Measurements from ENCODE around the gene DPP10.

DNA sequence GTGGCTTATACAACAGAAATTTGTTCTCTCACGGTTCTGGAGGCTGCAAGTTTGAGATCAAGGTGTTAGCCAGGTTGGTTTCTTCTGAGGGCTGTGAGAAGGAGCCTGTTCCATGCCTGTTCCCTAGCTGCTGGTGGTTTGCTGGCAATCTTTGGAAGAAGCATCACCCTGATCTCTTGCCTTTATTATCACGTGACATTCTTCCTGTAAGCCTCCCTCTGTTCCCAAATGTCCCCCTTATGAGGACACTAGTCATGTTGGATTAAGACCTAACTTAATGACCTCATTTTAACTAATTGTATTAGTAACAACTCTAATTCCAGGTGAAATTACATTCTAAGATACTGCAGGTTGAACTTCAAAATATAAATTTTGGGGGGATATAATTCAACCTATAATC lies 135.2 kb downstream of the DPP10 start:
- TF ChIP-seq, protein P1, sequence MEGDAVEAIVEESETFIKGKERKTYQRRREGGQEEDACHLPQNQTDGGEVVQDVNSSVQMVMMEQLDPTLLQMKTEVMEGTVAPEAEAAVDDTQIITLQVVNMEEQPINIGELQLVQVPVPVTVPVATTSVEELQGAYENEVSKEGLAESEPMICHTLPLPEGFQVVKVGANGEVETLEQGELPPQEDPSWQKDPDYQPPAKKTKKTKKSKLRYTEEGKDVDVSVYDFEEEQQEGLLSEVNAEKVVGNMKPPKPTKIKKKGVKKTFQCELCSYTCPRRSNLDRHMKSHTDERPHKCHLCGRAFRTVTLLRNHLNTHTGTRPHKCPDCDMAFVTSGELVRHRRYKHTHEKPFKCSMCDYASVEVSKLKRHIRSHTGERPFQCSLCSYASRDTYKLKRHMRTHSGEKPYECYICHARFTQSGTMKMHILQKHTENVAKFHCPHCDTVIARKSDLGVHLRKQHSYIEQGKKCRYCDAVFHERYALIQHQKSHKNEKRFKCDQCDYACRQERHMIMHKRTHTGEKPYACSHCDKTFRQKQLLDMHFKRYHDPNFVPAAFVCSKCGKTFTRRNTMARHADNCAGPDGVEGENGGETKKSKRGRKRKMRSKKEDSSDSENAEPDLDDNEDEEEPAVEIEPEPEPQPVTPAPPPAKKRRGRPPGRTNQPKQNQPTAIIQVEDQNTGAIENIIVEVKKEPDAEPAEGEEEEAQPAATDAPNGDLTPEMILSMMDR (IDR thresholded peaks at IDR 0.05): no peak
- TF ChIP-seq POLR2A (IDR thresholded peaks at IDR 0.05): no peak

Data from esophagus squamous epithelium (tissue), 4 donors.